HepG2 (cell line): ENCODE results near the gene TUBA4B. TPM values are rescaled to one million over a fixed set of nuclear protein-coding genes. Genes with fewer than 3 reads are reported as not detected.

Source experiments
- ETV6 ChIP-seq: sonication (generic); formaldehyde crosslinking; conservative IDR thresholded peaks from 2 replicates; pipeline ENCODE4 v1.4.0; 2020; ENCODE audit warnings: missing genetic modification reagents
- FOSL2 ChIP-seq: sonication (generic); formaldehyde crosslinking; IDR thresholded peaks from 2 replicates; pipeline ENCODE4 v1.4.0; 2020; ENCODE audit warnings: missing genetic modification reagents
- KMT2B ChIP-seq: IDR thresholded peaks from 2 replicates; pipeline ENCODE4 v1.6.1; 2016; ENCODE audit warnings: missing genetic modification reagents, missing compliant biosample characterization
- MAZ ChIP-seq, 2 experiments: sonication (generic) in 1 of 2; formaldehyde crosslinking in 1 of 2; IDR thresholded peaks; 2 replicates each; pipeline versions ENCODE4 v1.5.0 to v1.6.1; 2012 to 2020; ENCODE audit warnings: low read depth in 2 of 2, mild to moderate bottlenecking in 2 of 2, borderline replicate concordance in 1 of 2, improper control_type of control experiment in 1 of 2, low read length in 1 of 2, missing genetic modification reagents in 1 of 2, moderate library complexity in 1 of 2
- NCOR1 ChIP-seq: fragments of 200-600 bp; sonication (generic); IDR thresholded peaks from 2 replicates; pipeline ENCODE4 v1.7.0; 2017; ENCODE audit warnings: antibody characterized with exemption, low read length, borderline replicate concordance
- POLR2AphosphoS2 ChIP-seq: IDR thresholded peaks from 2 replicates; pipeline ENCODE4 v1.6.1; 2011; ENCODE audit warnings: low read depth, low read length, improper control_type of control experiment
- RFXAP ChIP-seq: sonication (generic); formaldehyde crosslinking; IDR thresholded peaks from 2 replicates; pipeline ENCODE4 v1.4.0; 2020; ENCODE audit warnings: missing genetic modification reagents, borderline replicate concordance
- SIX1 ChIP-seq: sonication (generic); formaldehyde crosslinking; IDR thresholded peaks from 2 replicates; pipeline ENCODE4 v1.4.0; 2020; ENCODE audit warnings: missing genetic modification reagents, borderline replicate concordance
- SRSF4 ChIP-seq: fragments of 200-400 bp; formaldehyde crosslinking; IDR thresholded peaks from one replicate; pipeline ENCODE4 v1.6.1; 2018; ENCODE audit warnings: mild to moderate bottlenecking, low read depth, low read length, moderate library complexity; ENCODE audit not compliant: poor library complexity, severe bottlenecking
- TOE1 ChIP-seq: sonication (generic); formaldehyde crosslinking; IDR thresholded peaks from 2 replicates; pipeline ENCODE4 v1.4.0; 2020; ENCODE audit warnings: mild to moderate bottlenecking, missing genetic modification reagents
- ZFX ChIP-seq: sonication (generic); formaldehyde crosslinking; IDR thresholded peaks from 2 replicates; pipeline ENCODE4 v1.4.0; 2020; ENCODE audit warnings: mild to moderate bottlenecking, low read depth, missing genetic modification reagents, moderate library complexity
- ZNF10 ChIP-seq: sonication (generic); formaldehyde crosslinking; IDR thresholded peaks from 2 replicates; pipeline ENCODE4 v1.4.0; 2020; ENCODE audit warnings: mild to moderate bottlenecking, low read depth, missing genetic modification reagents, borderline replicate concordance
- ZNF33A ChIP-seq: sonication (generic); formaldehyde crosslinking; IDR thresholded peaks from 2 replicates; pipeline ENCODE4 v1.5.1; 2020; ENCODE audit warnings: missing genetic modification reagents, mild to moderate bottlenecking, moderate library complexity, borderline replicate concordance
- ZNF350 ChIP-seq: sonication (generic); formaldehyde crosslinking; IDR thresholded peaks from 2 replicates; pipeline ENCODE4 v1.4.0; 2020; ENCODE audit warnings: mild to moderate bottlenecking, low read depth, missing genetic modification reagents, borderline replicate concordance
- ZNF468 ChIP-seq: sonication (generic); formaldehyde crosslinking; IDR thresholded peaks from 2 replicates; pipeline ENCODE4 v1.8.0; 2022; ENCODE audit warnings: mild to moderate bottlenecking, moderate library complexity, missing genetic modification reagents
- ZNF879 ChIP-seq: sonication (generic); formaldehyde crosslinking; IDR thresholded peaks from 2 replicates; pipeline ENCODE4 v1.8.1; 2023; ENCODE audit warnings: missing genetic modification reagents
- polyA plus RNA-seq, 8 experiments: library from polyadenylated mRNA; depleted of rRNA in 3 of 8; stranded (reverse) in 7 of 8; unstranded in 1 of 8; fragments of >200 nt; fragmentation: Illumina TruSeq in 4 of 8; extraction: Trizol in 4 of 8; gene quantifications; 2 replicates each; pipeline versions ENCODE4 v1.2.1 to v1.2.3, GENCODE V29; 2011 to 2016; ENCODE audit warnings: low read depth in 4 of 8, missing spikeins in 1 of 8, mixed read lengths in 1 of 8; ENCODE audit not compliant: insufficient read depth in 1 of 8
- total RNA-seq, 5 experiments: library from RNA; depleted of rRNA; stranded (reverse); fragments of >200 nt; fragmentation: Illumina TruSeq; extraction: Trizol; gene quantifications; 2 replicates each; pipeline ENCODE4 v1.2.3, GENCODE V29; 2016; ENCODE audit warnings: low read depth in 1 of 5
- TF ChIP-seq, protein P1 (sequence below): sonication (generic); formaldehyde crosslinking; IDR thresholded peaks from 2 replicates; pipeline ENCODE4 v1.5.0; 2020; ENCODE audit warnings: mild to moderate bottlenecking, missing genetic modification reagents, borderline replicate concordance
- TF ChIP-seq, protein P2 (sequence below): sonication (generic); formaldehyde crosslinking; IDR thresholded peaks from 2 replicates; pipeline ENCODE4 v1.8.0; 2023; ENCODE audit warnings: mild to moderate bottlenecking, missing genetic modification reagents
- TF ChIP-seq, protein P3 (sequence below): sonication (generic); formaldehyde crosslinking; IDR thresholded peaks from 2 replicates; pipeline ENCODE4 v1.8.0; 2022; ENCODE audit warnings: mild to moderate bottlenecking, missing genetic modification reagents, moderate library complexity
- TF ChIP-seq, protein P4 (sequence below): sonication (generic); formaldehyde crosslinking; IDR thresholded peaks from 2 replicates; pipeline ENCODE4 v1.8.0; 2022; ENCODE audit warnings: missing genetic modification reagents, mild to moderate bottlenecking, borderline replicate concordance
- TF ChIP-seq, protein P5 (sequence below): sonication (generic); formaldehyde crosslinking; IDR thresholded peaks from 2 replicates; pipeline ENCODE4 v1.8.1; 2023; ENCODE audit warnings: mild to moderate bottlenecking, missing genetic modification reagents, borderline replicate concordance

Gene TUBA4B
- total and polyA plus RNA-seq, 2 of the 13 experiments (the other 11 are each of a cell fraction or from before 2014, with no cell fraction given), result 0.18 to 0.22 TPM

DNA sequence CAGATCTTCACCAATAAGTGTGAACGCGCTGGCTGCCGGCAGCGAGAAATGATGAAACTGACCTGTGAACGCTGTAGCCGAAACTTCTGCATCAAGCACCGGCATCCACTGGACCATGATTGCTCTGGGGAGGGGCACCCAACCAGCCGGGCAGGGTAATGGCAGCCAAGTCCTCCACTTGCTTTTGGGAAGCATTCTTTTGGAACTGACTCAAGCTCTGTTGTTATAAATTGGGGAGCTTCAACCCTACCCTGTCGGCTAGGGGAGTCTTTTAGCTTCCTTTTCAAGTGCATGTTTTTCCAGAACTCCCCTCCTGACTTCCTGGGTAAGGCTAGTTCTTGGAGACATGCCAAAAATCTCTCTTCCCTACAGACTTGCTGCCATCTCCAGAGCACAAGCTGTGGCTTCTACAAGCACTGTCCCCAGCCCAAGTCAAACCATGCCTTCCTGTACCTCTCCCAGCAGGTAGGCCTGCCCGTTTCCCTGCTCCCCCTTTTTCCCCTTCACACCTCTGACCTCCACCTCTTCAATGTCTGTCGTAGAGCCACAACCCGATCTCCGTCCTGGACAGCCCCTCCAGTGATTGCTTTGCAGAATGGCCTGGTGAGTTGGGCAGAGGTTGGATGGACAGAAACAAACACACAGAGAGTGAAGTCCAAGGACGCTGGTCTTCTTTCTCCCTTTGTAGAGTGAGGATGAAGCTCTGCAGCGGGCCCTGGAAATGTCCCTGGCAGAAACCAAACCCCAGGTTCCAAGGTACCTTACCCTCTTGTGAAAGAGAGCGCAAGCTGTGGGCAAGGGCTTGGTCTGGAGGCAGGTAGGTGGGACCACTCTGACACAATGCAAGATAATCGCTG is 44.9 kb upstream of the TUBA4B start (continued):
- TF ChIP-seq KMT2B (peak; percentile 49; the same call in 1 of the 2 replicates), NCOR1 (peak; percentile 94), TOE1 (CRISPR knock-in tag) (no peak), SIX1 (CRISPR knock-in tag) (0 out of 2 replicates have a peak, but pooled peaks have one; percentile 55), ZNF468 (CRISPR knock-in tag) (no peak), ZNF879 (CRISPR knock-in tag) (no peak), POLR2AphosphoS2 (no peak; the same call in 1 of the 2 replicates), ZNF33A (CRISPR knock-in tag) (no peak), ETV6 (CRISPR knock-in tag) (no peak), ZFX (CRISPR knock-in tag) (peak; percentile 79), ZNF10 (CRISPR knock-in tag) (no peak), RFXAP (CRISPR knock-in tag) (peak; percentile 73; the same call in 1 of the 2 replicates), ZNF350 (CRISPR knock-in tag) (peak; percentile 89), MAZ (IDR thresholded peaks at IDR 0.05; ENCODE audit: borderline replicate concordance, low read depth, low read length) (no peak), MAZ (CRISPR knock-in tag; IDR thresholded peaks at IDR 0.05; ENCODE audit: low read depth) (no peak), FOSL2 (CRISPR knock-in tag) (peak; percentile 46; the same call in 1 of the 2 replicates), SRSF4 (no peak)
- TF ChIP-seq, protein P1, sequence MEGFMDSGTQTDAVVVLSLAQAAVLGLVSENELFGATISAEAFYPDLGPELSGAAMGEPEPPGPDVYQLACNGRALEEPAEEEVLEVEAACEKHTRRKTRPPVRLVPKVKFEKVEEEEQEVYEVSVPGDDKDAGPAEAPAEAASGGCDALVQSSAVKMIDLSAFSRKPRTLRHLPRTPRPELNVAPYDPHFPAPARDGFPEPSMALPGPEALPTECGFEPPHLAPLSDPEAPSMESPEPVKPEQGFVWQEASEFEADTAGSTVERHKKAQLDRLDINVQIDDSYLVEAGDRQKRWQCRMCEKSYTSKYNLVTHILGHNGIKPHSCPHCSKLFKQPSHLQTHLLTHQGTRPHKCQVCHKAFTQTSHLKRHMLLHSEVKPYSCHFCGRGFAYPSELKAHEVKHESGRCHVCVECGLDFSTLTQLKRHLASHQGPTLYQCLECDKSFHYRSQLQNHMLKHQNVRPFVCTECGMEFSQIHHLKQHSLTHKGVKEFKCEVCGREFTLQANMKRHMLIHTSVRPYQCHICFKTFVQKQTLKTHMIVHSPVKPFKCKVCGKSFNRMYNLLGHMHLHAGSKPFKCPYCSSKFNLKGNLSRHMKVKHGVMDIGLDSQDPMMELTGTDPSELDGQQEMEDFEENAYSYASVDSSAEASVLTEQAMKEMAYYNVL (CRISPR knock-in tag), result no peak; the same call in 1 of the 2 replicates
- TF ChIP-seq, protein P2, sequence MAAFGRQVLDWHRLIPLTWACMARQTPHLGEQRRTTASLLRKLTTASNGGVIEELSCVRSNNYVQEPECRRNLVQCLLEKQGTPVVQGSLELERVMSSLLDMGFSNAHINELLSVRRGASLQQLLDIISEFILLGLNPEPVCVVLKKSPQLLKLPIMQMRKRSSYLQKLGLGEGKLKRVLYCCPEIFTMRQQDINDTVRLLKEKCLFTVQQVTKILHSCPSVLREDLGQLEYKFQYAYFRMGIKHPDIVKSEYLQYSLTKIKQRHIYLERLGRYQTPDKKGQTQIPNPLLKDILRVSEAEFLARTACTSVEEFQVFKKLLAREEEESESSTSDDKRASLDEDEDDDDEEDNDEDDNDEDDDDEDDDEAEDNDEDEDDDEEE (CRISPR knock-in tag), result peak; percentile 42; the same call in 1 of the 2 replicates
- TF ChIP-seq, protein P3, sequence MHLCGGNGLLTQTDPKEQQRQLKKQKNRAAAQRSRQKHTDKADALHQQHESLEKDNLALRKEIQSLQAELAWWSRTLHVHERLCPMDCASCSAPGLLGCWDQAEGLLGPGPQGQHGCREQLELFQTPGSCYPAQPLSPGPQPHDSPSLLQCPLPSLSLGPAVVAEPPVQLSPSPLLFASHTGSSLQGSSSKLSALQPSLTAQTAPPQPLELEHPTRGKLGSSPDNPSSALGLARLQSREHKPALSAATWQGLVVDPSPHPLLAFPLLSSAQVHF (CRISPR knock-in tag), result no peak
- TF ChIP-seq, protein P4, sequence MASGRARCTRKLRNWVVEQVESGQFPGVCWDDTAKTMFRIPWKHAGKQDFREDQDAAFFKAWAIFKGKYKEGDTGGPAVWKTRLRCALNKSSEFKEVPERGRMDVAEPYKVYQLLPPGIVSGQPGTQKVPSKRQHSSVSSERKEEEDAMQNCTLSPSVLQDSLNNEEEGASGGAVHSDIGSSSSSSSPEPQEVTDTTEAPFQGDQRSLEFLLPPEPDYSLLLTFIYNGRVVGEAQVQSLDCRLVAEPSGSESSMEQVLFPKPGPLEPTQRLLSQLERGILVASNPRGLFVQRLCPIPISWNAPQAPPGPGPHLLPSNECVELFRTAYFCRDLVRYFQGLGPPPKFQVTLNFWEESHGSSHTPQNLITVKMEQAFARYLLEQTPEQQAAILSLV (CRISPR knock-in tag), result 0 out of 2 replicates have a peak, but pooled peaks have one; percentile 50
- TF ChIP-seq, protein P5, sequence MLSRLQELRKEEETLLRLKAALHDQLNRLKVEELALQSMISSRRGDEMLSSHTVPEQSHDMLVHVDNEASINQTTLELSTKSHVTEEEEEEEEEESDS (CRISPR knock-in tag), result 0 out of 2 replicates have a peak, but pooled peaks have one; percentile 21
